Neuronal stem cell (in vitro differentiated cells): Measurements from ENCODE around the gene ETV2.

Source experiments
- DNase-seq: peaks from one replicate; pipeline ENCODE4 v3.0.0-alpha.2; 2013; ENCODE audit warnings: low spot score
- H2AFZ ChIP-seq: one replicate; pipeline ENCODE4 v1.6.1; 2013; ENCODE audit warnings: mild to moderate bottlenecking, low read length, inconsistent platforms
- H2AK5ac ChIP-seq: 2 replicates; pipeline ENCODE4 v1.6.1; 2013; ENCODE audit warnings: low read depth, mild to moderate bottlenecking, inconsistent platforms, low read length, moderate library complexity, mixed read lengths
- H2BK120ac ChIP-seq: 2 replicates; pipeline ENCODE4 v1.6.1; 2013; ENCODE audit warnings: low read depth, mild to moderate bottlenecking, inconsistent platforms, low read length, moderate library complexity, mixed read lengths
- H2BK12ac ChIP-seq: one replicate; pipeline ENCODE4 v1.6.1; 2013; ENCODE audit warnings: low read length, inconsistent platforms
- H2BK15ac ChIP-seq: 2 replicates; pipeline ENCODE4 v1.6.1; 2013; ENCODE audit warnings: mild to moderate bottlenecking, low read length, inconsistent platforms, mixed read lengths
- H2BK5ac ChIP-seq: one replicate; pipeline ENCODE4 v1.6.1; 2013; ENCODE audit warnings: inconsistent platforms, mild to moderate bottlenecking, low read length, moderate library complexity
- H3K14ac ChIP-seq: one replicate; pipeline ENCODE4 v1.6.1; 2013; ENCODE audit warnings: low read length, inconsistent platforms
- H3K18ac ChIP-seq: 2 replicates; pipeline ENCODE4 v1.6.1; 2013; ENCODE audit warnings: low read length, inconsistent platforms
- H3K23ac ChIP-seq: 2 replicates; pipeline ENCODE4 v1.6.1; 2013; ENCODE audit warnings: low read depth, mild to moderate bottlenecking, mixed read lengths, low read length, inconsistent platforms; ENCODE audit not compliant: poor library complexity
- H3K27ac ChIP-seq: replicated peaks from 3 replicates; pipeline ENCODE4 v1.5.1; 2013; ENCODE audit warnings: low read length, inconsistent platforms
- H3K27me3 ChIP-seq, 3 experiments: 2 replicates each; pipeline ENCODE4 v1.6.1; 2013; ENCODE audit warnings: low read length in 3 of 3, mild to moderate bottlenecking in 2 of 3, inconsistent platforms in 1 of 3, low read depth in 1 of 3, mixed read lengths in 1 of 3, moderate library complexity in 1 of 3; ENCODE audit not compliant: control insufficient read depth in 3 of 3, insufficient read depth in 3 of 3
- H3K36me3 ChIP-seq, 2 donors: replicated peaks in 1 of 2; 2 replicates each; pipeline ENCODE4 v1.6.1; 2013; ENCODE audit warnings: low read length in 2 of 2; ENCODE audit not compliant: control insufficient read depth in 2 of 2, insufficient read depth in 2 of 2
- H3K4ac ChIP-seq: 2 replicates; pipeline ENCODE4 v1.6.1; 2013; ENCODE audit warnings: inconsistent platforms, mild to moderate bottlenecking, low read length, moderate library complexity
- H3K4me1 ChIP-seq, 2 donors: 1 replicate in 1 of 2; 2 replicates in 1 of 2; pipeline ENCODE4 v1.6.1; 2013; ENCODE audit warnings: low read length in 2 of 2, low read depth in 1 of 2; ENCODE audit not compliant: control insufficient read depth in 2 of 2, insufficient read depth in 1 of 2
- H3K4me2 ChIP-seq: one replicate; pipeline ENCODE4 v1.6.1; 2013; ENCODE audit warnings: mild to moderate bottlenecking, low read length, inconsistent platforms; ENCODE audit not compliant: insufficient read depth, poor library complexity, severe bottlenecking
- H3K4me3 ChIP-seq, 2 donors: 2 replicates each; pipeline ENCODE4 v1.5.1; 2013; ENCODE audit warnings: low read length in 2 of 2, mild to moderate bottlenecking in 2 of 2, inconsistent platforms in 1 of 2, moderate library complexity in 1 of 2
- H3K79me1 ChIP-seq: one replicate; pipeline ENCODE4 v1.6.1; 2013; ENCODE audit warnings: low read depth, mild to moderate bottlenecking, inconsistent platforms, low read length, moderate library complexity
- H3K9ac ChIP-seq: one replicate; pipeline ENCODE4 v1.6.1; 2013; ENCODE audit warnings: mild to moderate bottlenecking, low read depth, low read length, inconsistent platforms; ENCODE audit not compliant: poor library complexity
- H3K9me3 ChIP-seq, 2 donors: replicated peaks in 1 of 2; 2 replicates each; pipeline versions ENCODE3 to v1.6.1; 2013; ENCODE audit warnings: low read length in 2 of 2, mild to moderate bottlenecking in 2 of 2, inconsistent platforms in 1 of 2, low read depth in 1 of 2, mixed read lengths in 1 of 2, moderate library complexity in 1 of 2; ENCODE audit not compliant: control insufficient read depth in 2 of 2, insufficient read depth in 1 of 2
- H4K8ac ChIP-seq: one replicate; pipeline ENCODE4 v1.6.1; 2013; ENCODE audit warnings: low read depth, mild to moderate bottlenecking, inconsistent platforms, low read length, moderate library complexity
- H4K91ac ChIP-seq: one replicate; pipeline ENCODE4 v1.6.1; 2013; ENCODE audit warnings: low read length, low read depth, mild to moderate bottlenecking, inconsistent platforms; ENCODE audit not compliant: poor library complexity
- WGBS, 2 donors: extraction: QIAGEN DNeasy Blood & Tissue Kit; methylation state at CpG; one replicate each; pipeline ENCODE4 v1.1.7; 2013; ENCODE audit warnings: missing lambda C conversion rate in 2 of 2, mixed read lengths in 1 of 2; ENCODE audit not compliant: insufficient read length in 2 of 2, insufficient replicate concordance in 1 of 2; ENCODE audit errors: extremely low coverage in 2 of 2; 5-methylcytosine and 5-hydroxymethylcytosine counted together

The ETV2 gene

DNA sequence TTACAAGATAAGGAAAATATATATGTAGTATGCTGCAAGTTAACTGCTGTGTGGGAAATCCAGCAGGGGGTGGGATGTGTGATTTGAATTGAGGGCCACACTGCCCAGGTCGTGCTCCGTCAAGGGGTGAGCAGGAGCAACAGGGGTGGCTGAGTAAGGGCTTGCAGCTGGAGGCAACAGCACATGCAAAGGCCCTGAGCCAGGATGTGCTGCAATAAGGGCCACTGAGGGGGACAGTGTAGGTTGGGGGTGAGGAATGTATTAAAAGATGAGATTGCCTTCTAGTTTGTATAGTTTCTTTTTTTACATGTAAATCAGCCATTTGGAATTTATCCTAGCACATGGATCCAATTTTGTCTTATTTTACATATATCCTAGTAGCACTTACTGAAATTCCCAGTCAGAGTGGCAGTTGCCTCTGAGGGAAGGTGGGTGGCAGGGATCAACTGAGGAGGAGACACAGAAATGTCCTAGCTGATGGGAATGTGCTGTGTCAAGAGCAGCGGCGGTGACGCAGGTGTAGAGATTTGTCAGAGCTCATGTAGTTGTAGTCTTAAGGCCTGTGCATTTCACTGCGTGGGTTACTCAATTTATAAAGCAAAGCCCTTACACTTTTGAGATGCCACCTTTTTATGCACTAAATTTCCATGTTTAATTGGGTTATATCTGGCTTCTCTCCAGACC, 18.1 kb upstream of the ETV2 start:
- H3K4ac ChIP-seq: no peak overlapping the region
- no peaks in the 10 kb centered on the region for H3K9me3 ChIP-seq
- H3K14ac ChIP-seq: no peak overlapping the region
- no peak overlapping the region for H2AFZ ChIP-seq
- no peak overlapping the region for H3K4me2 ChIP-seq
- no peaks in the 10 kb centered on the region for H3K27me3 ChIP-seq
- H2BK15ac ChIP-seq: no peak overlapping the region
- H2BK12ac ChIP-seq: no peak overlapping the region
- H2BK120ac ChIP-seq: no peak overlapping the region
- H2AK5ac ChIP-seq: no peak overlapping the region
- no peak overlapping the region for H2BK5ac ChIP-seq
- no peak overlapping the region for H3K27ac ChIP-seq
- H3K4me3 ChIP-seq: no peak overlapping the region
- H3K9ac ChIP-seq: peak overlapping the region; percentile 50
- H4K8ac ChIP-seq: no peak overlapping the region
- H3K23ac ChIP-seq: no peak overlapping the region
- H3K18ac ChIP-seq: no peak overlapping the region
- H3K79me1 ChIP-seq: peaks cover 2% of the 10 kb centered on the region
- H4K91ac ChIP-seq: no peak overlapping the region
- DNase-seq: no peak
- peaks cover 0 to 1% of the 10 kb centered on the region in 2 donors for H3K4me1 ChIP-seq
- no CpG with 5 or more reads among the region's 6 CpGs for WGBS, 2 donors
- peaks cover 23 to 43% of the 10 kb centered on the region in 2 donors for H3K36me3 ChIP-seq

GRCh38 chr19:35628264-35628564, 13.3 kb upstream of the ETV2 start:
- no peak for DNase-seq
- no peak overlapping the region for H2BK12ac ChIP-seq
- H4K91ac ChIP-seq: no peak overlapping the region
- peak overlapping the region; percentile 85 for H2AFZ ChIP-seq
- H3K9ac ChIP-seq: no peak overlapping the region
- peaks cover 3% of the 10 kb centered on the region for H3K79me1 ChIP-seq
- H3K27me3 ChIP-seq: no peaks in the 10 kb centered on the region
- no peak overlapping the region for H2BK120ac ChIP-seq
- peak overlapping the region; percentile 67 for H3K27ac ChIP-seq
- peak overlapping the region; percentile 62 to 79 for H3K4me3 ChIP-seq
- H3K9me3 ChIP-seq: no peaks in the 10 kb centered on the region
- no peak overlapping the region for H3K4ac ChIP-seq
- no CpG with 5 or more reads among the region's 9 CpGs for WGBS, 2 donors
- peaks cover 20 to 33% of the 10 kb centered on the region in 2 donors for H3K36me3 ChIP-seq
- H3K23ac ChIP-seq: no peak overlapping the region
- peaks cover 5% of the 10 kb centered on the region in 2 donors for H3K4me1 ChIP-seq
- H2BK5ac ChIP-seq: no peak overlapping the region
- no peak overlapping the region for H4K8ac ChIP-seq
- peak overlapping the region; percentile 65 for H3K18ac ChIP-seq
- peak overlapping the region; percentile 71 for H3K4me2 ChIP-seq
- H3K14ac ChIP-seq: no peak overlapping the region
- no peak overlapping the region for H2BK15ac ChIP-seq
- no peak overlapping the region for H2AK5ac ChIP-seq

GRCh38 chr19:35628565-35629331, 12.8 kb upstream of the ETV2 start, which contains the start of gene RBM42:
TSS of gene RBM42 (plus strand) at chr19:35629036. CDS start at chr19:35629154, 118 bp downstream.
- Histone ChIP-seq H3K4me1 (peaks cover 5% of the 10 kb centered on the region in 2 donors), H3K9me3 (no peaks in the 10 kb centered on the region)
- peak; percentile 99 for DNase-seq

GRCh38 chr19:35629332-35629633, 12.3 kb upstream of the ETV2 start:
- H2BK5ac ChIP-seq: peak overlapping the region; percentile 11
- H2BK15ac ChIP-seq: no peak overlapping the region
- H3K36me3 ChIP-seq: peaks cover 28 to 41% of the 10 kb centered on the region in 2 donors
- H3K27ac ChIP-seq: no peak overlapping the region
- H2BK120ac ChIP-seq: no peak overlapping the region
- peak overlapping the region; percentile 85 for H3K9ac ChIP-seq
- peak overlapping the region; percentile 85 for H3K23ac ChIP-seq
- H3K4me3 ChIP-seq: peak overlapping the region; percentile 62 to 96
- H3K14ac ChIP-seq: no peak overlapping the region
- H4K8ac ChIP-seq: no peak overlapping the region
- no CpG with 5 or more reads among the region's 15 CpGs for WGBS, 2 donors
- H2AK5ac ChIP-seq: peak overlapping the region; percentile 16
- H3K4me1 ChIP-seq: peaks cover 5% of the 10 kb centered on the region in 2 donors
- no peak for DNase-seq
- peaks cover 3% of the 10 kb centered on the region for H3K79me1 ChIP-seq
- no peaks in the 10 kb centered on the region for H3K9me3 ChIP-seq
- no peak overlapping the region for H4K91ac ChIP-seq
- peak overlapping the region; percentile 5 for H3K18ac ChIP-seq
- H3K27me3 ChIP-seq: no peaks in the 10 kb centered on the region
- H3K4ac ChIP-seq: peak overlapping the region; percentile 8
- H2BK12ac ChIP-seq: no peak overlapping the region
- peak overlapping the region; percentile 86 for H2AFZ ChIP-seq
- peak overlapping the region; percentile 94 for H3K4me2 ChIP-seq

More at GRCh38 chr19:35628565-35629331, 12.8 kb upstream of the ETV2 start, which contains the start of gene RBM42:
- no CpG with 5 or more reads among the region's 56 CpGs for WGBS, 2 donors
- H3K4me3 ChIP-seq: peak within 1 kb of the TSS; percentile 62 to 96
- no peak within 1 kb of the TSS for H4K91ac ChIP-seq
- peak within 1 kb of the TSS; percentile 16 for H2AK5ac ChIP-seq
- peak within 1 kb of the TSS; percentile 67 for H3K27ac ChIP-seq
- peak within 1 kb of the TSS; percentile 85 for H3K9ac ChIP-seq
- peak within 1 kb of the TSS; percentile 86 for H2AFZ ChIP-seq
- H3K4ac ChIP-seq: peak within 1 kb of the TSS; percentile 8
- peak within 1 kb of the TSS; percentile 65 for H3K18ac ChIP-seq
- H3K23ac ChIP-seq: peak within 1 kb of the TSS; percentile 85
- H3K27me3 ChIP-seq: no peaks in the 10 kb centered on the region
- no peak within 1 kb of the TSS for H2BK15ac ChIP-seq
- H2BK12ac ChIP-seq: no peak within 1 kb of the TSS
- H3K79me1 ChIP-seq: peaks cover 3% of the 10 kb centered on the region
- H2BK120ac ChIP-seq: no peak within 1 kb of the TSS
- H3K4me2 ChIP-seq: peak within 1 kb of the TSS; percentile 94
- no peak within 1 kb of the TSS for H3K14ac ChIP-seq
- H3K36me3 ChIP-seq: peaks cover 23 to 36% of the 10 kb centered on the region in 2 donors
- H2BK5ac ChIP-seq: peak within 1 kb of the TSS; percentile 11
- no peak within 1 kb of the TSS for H4K8ac ChIP-seq
